Raji (cell line): ENCODE results near the gene ZCWPW1.

Experiments used
- POLR2A ChIP-seq: IDR thresholded peaks from 2 replicates; pipeline ENCODE4 v1.6.1; 2011; ENCODE audit warnings: low read depth, low read length, control low read depth; ENCODE audit not compliant: insufficient read depth

ZCWPW1 gene

GRCh38 chr7:100466653-100467605 is 38.4 kb upstream of the ZCWPW1 start:
- TF ChIP-seq POLR2A, result no peak

- TF ChIP-seq POLR2A, result no peak
These were observed 37.3 kb upstream of the ZCWPW1 start for GRCh38 chr7:100465702-100466311.

DNA sequence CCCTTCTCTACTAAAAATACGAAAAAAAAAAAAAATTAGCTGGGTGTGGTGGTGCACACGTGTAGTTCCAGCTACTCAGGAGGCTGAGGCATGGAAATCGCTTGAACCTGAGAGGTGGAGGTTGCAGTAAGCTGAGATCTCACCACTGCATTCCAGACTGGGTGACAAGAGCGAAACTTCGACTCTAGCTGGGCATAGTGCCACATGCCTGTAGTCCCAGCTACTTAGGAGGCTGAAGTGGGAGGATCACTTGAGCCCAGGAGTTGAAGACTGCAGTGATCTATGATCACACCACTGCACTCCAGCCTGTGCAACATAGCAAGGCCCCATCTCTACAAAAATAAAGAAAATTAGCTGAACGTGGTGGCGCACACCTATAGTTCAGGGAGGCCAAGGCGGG is 36.8 kb upstream of the ZCWPW1 start:
- TF ChIP-seq POLR2A, result no peak

DNA sequence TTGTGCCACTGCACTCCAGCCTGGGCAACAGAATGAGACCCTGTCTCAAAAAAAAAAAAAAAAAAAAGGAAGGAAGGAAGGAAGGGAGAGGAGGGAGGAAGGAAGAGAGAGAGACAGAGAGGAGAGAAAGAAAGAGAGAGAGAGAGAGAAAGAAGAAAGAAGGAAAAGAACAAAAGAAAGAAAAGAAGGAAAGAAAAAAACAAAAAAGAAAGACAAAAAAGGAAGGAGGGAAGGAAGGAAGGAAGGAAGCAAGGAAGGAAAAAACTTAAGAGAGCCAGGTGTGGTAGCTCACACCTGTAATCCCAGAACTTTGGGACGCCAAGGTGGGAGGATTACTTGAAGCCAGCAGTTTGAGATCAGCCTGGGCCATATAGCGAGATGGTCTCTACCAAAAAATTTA is 36.3 kb upstream of the ZCWPW1 start:
- no peak for TF ChIP-seq POLR2A

DNA sequence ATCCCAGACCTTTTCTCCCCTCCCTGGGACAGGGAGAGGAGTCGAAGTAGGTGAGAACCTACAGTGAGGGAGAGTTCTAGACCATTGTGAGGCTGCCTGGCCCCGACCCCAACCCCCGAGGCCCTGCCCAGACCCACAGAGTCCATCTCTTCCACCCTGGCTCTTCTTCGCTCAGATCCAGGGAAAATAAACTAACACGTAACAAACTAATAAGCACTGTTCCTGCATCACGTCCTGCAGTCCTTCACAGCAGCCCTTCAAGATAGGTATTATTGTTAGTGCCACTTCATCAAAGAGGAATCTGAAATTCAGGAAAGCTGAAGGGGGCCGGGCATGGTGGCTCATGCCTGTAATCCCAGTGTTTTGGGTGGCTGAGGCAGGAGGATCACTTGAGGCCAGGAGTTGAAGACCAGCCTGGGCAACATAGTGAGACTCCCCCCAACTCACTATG is 35.7 kb upstream of the ZCWPW1 start, which contains the start of gene SPACDR:
SPACDR (minus strand) TSS at position 51 of the 451 bp plus-strand sequence. CDS start 235 bp downstream, outside the sequence.
- TF ChIP-seq POLR2A, result no peak

GRCh38 chr7:100457033-100457432 is 28.5 kb upstream of the ZCWPW1 start:
- no peak for TF ChIP-seq POLR2A

- no peak for TF ChIP-seq POLR2A
These were observed 28.1 kb upstream of the ZCWPW1 start for GRCh38 chr7:100456562-100456961.

DNA sequence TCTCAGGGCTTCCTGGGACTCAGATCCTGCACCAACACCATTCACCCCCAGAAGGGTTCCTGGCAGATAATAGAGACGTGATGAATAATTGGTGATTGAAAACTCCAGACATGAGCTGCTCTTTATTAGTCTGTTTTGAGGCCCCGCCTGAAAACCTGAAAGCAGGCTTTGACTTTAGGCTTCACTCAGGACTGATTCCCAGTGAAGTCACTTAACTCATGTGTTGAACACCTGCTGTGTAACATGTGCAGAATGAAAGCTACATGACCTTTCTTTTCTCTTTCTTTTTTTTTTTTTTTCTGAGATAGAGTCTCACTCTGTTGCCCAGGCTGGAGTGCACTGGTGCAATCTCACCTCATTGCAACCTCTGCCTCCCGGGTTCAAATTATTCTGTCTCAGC is 26.7 kb upstream of the ZCWPW1 start:
- TF ChIP-seq POLR2A, result no peak

- TF ChIP-seq POLR2A, result no peak
These were observed 24.0 kb upstream of the ZCWPW1 start for GRCh38 chr7:100452513-100452912.

GRCh38 chr7:100449190-100449795 is 20.8 kb upstream of the ZCWPW1 start:
- TF ChIP-seq POLR2A, result no peak

DNA sequence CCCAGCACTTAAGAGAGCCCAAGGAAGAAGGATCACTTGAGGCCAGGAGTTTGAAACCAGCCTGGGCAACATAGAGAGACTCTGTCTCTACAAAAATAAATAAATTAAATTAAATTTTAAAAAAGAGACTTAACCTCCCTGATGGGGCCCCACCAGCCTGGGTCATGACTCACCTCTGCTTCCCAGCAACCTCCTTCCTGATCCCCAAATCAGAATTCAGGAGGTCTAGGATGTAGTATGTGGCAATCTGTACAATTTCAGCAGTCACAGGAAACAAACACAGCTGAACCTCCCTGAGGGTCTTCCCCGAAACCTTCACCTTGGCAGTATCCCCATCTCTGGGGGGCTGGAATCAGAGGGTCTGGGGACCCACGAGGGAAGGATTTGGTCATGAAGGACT is 17.5 kb upstream of the ZCWPW1 start:
- no peak for TF ChIP-seq POLR2A

GRCh38 chr7:100444311-100445278 is 16.1 kb upstream of the ZCWPW1 start:
- no peak for TF ChIP-seq POLR2A

DNA sequence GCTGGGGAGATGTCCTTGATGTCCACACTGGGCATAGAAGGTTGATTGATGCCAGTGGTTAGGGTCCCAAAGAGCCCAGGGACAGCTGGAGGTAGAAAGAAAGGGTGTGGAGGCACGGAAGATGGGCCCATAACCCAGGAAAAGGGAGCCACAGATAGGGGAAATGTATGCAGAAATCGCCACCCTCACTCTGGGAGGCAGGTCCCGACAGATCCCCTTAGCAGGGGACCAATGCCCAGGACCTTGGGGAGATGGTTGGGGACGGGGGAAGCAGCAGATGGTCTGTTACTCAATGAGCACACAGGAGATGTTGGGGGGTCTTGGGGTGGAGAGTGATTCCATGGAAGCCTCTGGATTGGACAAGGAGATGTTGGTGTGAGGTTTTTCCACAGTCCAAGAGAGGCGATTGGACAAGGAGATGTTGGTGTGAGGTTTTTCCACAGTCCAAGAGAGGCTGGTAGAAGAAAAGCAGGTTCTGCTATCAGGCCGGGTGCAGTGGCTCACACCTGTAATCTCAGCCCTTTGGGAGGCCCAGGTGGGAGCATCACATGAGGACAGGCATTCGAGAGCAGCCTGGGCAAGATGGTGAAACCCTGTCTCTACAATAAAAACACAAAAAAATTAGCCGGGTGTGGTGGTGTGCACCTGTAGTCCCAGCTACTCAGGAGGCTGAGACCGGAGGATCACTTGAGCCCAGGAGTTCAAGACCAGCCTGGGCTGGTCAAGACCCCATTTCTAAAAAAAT is 14.8 kb upstream of the ZCWPW1 start:
- TF ChIP-seq POLR2A, result no peak
